ENCODE results near the gene ART5.
"Not testable (repeated sequence)": the region's sequence is repeated elsewhere in the genome, so short reads cannot be mapped to it uniquely, and the experiment has no call there.

Gene ART5

DNA sequence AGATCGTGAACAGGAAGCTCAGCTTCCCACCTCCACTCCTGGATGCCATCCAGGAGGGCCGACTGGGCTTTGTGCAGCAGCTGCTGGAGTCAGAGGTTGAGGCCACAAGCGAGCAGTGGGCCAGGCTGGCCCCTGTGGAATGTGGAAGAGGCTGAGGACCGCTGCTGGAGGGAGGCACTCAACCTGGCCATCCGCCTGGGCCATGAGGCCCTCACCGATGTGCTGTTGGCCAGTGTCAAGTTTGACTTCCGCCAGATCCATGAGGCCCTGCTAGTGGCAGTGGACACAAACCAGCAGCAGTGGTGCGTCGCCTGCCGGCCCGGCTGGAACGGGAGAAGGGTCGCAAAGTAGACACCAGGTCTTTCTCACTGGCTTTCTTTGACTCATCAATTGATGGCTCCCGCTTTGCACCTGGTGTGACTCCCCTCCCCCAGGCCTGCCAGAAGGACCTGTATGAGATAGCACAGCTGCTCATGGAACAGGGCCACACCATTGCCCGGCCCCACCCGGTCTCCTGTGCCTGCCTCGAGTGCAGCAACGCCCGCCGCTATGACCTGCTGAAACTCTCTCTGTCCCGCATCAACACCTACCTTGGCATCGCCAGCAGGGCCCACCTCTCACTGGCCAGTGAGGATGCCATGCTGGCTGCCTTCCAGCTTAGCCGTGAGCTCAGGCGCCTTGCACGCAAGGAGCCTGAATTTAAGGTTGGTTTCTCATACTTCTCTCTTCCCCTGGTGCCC, 24.9 kb downstream of the ART5 start:
- DNase-seq = no peak

DNA sequence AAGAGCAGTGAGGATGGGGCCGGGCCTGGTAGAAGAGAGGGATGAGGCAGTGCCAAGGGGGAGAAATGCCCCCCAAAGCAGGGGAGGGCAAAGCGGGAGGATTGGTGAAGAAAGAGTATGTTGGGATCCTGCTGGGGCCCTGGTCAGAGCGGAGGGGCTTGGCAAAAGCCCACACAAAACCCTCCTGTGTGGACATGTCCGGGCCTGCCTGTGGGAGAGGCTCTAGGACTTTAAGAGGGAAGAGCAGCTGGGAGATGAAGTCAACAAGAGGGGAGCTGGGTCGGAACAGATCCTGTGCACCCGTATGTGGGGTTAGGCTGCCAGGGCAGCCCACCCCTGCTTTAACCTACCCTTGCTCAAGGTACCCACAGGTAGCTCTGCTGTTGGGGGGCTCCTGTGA, 25.8 kb downstream of the ART5 start:
- DNase-seq = no peak

DNA sequence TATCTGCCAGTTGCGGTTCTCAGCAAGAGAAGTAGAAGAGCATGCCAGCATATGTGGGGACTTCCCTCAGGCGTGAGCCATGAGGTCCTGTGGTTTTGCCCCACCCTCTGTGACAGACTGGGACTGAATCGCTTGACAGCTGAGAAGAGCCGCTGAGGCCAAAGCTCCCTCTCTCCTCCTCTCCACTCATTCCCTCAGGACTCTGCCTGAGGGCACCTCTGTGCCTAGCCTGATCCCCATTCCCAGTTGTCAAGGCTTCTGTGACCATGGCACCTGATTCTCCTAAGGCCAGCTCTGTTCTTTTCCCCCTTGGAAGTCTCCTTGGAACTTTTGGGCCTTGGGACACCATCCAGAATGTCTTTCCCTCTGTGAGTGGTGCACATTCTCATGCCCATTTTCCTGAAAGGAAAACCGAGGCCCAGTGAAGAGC, 27.0 kb downstream of the ART5 start:
- no peak for DNase-seq

DNA sequence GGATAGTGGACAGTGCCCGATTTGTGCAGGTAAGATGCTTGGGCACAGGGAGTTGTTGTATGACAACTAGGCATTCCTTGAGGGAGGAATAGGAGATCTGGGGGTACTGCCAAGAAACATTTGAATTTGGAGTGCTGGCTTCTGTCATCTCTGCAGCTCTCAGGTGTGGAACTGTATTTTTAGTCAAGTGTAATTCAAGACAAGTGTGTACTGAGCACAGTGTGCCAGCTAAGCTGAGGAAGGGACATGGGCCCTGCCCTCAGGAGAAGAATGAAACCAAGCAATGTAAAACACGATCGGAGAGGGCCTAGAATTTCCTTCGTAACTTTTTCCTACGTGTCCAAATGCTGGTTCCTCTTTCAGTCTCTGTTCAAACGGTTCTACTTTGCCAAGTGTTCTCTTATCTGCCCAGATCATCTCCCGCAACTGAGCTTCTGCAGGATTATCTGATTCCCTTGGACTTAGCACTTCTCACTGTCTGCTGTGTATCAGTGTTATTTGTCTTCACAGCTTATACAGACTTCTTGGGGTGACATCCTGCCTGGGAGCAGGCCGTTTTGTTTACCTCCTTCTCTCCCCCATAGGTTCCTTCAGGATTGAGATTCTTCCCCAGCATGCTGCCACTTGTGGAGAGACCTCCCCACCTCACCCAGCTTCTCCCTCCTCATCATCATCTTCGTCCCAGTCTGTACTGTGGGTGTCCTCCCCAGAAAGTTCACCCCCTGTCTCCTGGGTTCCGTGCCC, 27.6 kb downstream of the ART5 start:
- no peak for DNase-seq

DNA sequence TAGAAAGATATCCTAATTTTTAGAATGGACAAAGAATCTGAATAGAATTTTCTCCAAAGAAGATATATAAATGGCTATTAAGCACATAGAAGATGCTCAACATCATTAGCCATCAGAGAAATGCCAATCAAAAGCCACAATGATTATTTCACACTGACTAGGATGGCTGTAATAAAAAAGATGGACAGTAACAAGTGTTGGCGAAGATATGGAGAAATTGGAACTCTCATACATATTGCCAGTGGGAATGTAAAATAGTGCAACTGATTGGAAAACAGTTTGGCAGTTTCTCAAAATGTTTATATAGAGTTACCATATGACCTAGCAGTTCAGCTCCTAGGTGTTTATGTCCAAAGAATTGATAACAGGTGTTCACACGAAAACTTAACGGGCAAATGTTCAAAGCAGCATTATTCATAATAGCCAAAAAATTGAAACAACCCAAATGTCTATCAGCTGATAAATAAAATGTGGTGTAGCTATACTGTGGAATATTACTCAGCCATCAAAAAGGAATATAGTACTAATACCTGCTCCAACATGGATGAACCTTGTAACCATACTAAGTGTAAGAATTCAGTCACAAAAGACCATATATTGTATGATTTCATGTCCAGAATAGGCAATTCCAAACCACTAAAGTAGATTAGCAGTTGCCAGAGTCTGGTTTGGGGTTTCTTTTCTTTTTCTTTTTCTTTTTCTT, 29.7 kb downstream of the ART5 start:
- no peak for DNase-seq

DNA sequence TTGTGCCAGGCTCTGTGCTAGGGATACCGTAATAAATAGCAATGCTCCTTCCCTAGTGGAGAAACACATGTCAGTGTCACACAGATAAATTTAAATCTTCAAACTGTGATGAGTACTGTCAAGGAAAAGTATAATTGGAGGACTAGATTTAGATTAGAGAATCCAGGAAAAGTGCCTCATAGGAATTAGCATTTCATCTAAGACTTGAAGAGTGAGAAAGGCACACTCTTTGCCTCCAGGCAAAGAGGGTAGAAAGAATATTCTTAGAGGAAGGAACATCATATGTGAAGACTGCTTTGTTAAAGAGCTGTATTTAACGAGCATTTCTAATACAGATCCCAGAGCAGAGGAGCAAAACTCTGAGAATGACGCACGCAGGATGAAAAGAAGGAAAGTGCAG, 30.9 kb downstream of the ART5 start:
- DNase-seq = no peak

DNA sequence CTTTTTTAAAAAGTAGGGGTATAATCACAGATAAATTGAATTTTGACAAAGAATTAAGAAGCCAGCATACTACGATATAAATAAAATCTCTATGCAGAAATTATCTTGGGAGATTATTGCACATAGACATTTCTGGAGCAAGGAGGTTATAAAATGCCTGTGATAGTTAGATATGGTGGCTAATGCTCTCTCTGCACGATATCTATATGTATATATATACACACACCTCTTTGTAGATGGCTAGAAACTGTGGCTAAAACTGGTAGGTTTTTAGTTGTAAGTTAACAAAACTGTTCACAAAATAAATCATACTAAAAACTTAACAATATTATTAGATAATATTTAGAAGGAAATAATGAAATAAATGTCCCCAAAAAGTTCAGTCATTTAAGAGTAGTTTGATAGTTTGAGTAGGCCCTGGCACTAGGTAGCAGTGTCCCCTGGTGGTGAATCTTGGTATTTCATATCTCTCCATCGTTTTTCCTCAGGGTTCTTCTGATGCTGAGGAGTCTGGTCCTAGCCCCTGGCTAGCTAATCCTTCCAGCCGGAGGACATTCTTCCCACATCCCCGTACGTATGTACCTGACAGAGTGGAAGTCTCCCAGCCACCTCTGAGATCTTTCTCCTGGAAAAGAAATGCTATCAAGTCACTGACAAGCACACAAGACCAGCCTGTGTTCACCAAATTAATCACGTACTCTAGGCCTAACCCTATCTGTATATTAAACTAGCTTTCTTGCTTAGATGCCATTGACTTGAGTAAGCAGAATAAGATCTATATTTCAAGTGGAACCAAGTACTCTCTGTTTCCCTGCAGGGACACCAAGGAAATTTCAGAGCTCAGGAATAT, 32.2 kb downstream of the ART5 start:
- DNase-seq = peak in 1 of 2 experiments; percentile 35

DNA sequence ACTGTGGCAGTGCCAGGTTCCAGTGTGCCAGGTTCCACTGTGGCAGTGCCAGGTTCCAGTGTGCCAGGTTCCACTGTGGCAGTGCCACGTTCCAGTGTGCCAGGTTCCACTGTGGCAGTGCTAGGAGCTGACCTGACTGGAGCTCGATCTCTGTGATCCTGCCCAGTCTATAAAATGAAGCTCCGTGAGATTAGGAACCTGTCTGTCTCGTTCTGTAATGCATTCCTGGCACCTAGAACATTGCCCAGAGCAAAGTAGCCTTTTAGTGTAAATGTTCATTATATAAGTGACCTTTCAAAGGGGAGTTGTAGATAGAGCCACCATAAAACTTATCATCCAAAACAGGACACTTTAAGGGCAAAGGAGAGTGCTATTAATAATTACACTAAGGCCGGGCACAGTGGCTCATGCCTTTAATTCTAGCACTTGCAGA, 36.0 kb downstream of the ART5 start:
- DNase-seq = no peak

DNA sequence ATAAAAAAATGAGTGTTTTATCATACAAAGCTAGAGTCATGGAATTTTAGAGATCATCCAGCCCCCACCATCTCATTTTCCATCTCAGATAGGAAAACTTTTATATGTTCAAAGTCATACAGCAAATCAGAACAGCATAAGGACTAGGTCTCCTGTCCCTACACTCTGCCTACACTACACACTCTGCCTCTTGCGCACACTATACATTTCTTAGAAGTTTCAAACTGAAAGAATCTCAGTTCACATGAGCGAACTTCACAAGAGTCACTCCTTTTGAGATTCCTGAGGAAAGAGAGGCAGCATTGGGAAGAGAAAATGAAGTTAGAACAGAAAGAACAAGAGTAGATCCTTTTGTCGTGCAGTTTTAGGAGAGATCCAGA, 36.5 kb downstream of the ART5 start:
- DNase-seq = no peak

DNA sequence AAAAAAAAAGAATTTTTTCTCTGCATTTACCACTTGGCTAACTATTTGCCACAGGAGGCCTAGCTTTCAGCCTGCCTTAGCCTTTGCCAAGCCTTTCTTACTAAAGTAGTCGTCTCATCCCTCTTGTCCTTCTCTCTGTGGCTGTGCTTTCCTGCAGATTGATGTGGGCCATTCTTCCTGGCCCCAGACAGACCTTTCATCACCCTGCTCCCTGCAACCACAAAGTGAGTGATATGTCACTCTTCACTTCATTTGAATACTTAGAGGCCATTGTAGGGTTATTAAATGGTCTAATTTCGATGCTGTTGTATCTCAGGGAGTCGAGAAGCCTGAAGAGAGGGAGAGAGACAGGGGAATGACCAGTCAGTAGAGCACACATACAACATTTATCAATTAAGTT, 37.6 kb downstream of the ART5 start:
- no peak for DNase-seq

DNA sequence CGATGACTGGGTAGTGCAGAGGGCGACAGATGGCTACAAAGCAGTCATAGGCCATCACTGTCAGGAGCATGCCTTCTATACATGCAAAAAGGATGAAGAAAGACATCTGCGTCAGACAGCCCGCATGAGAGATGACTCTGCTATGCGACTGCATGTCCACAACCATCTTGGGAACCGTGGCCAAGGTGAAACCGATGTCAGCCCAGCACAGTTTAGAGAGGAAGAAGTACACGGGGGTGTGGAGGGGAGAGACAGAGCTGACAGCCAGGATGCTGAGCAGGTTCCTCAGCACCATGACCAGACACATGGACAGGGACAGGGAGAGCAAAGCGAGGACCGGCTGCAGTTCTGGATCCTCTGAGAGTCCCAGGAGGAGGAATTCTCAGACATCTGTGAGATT, 41.6 kb downstream of the ART5 start:
- not testable (repeated sequence) for DNase-seq

DNA sequence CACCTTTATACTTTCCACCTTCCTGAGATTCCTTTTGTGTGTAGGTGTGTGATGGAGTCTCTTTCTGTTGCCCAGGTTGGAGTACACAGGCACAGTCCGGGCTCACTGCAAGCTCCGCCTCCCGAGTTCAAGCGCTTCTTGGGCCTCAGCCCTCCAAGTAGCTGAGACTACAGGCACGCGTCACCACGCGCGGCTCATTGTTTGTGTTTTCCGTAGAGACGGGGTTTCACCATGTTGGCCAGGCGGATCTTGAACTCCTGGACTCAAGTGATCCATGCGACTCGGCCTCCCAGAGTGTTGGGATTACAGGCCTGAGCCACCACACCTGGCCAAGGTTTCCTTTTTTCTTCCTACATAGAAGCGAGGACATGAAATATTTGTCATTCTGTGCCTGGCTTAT, 44.0 kb downstream of the ART5 start:
- DNase-seq = not testable (repeated sequence)

DNA sequence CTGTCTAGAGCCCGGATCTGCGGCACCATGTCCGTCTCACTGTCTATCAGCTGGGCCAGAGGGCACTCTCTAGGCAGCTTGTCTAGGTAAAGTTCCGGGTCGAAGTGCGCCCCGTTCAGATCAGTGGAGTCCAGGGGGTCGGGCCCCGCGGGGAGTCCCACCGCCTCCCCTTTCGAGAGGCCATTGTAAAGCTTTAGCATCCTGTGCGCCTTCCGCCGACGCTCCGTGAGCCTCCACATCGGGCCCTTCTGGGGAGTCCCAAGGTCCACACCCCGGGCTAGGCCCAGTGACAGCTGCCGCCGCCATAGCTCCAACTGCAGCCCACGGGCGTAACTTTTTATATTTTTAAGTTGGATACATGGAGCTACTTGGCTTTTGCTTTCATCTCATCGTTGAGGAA, 50.5 kb downstream of the ART5 start:
- not testable (repeated sequence) for DNase-seq

DNA sequence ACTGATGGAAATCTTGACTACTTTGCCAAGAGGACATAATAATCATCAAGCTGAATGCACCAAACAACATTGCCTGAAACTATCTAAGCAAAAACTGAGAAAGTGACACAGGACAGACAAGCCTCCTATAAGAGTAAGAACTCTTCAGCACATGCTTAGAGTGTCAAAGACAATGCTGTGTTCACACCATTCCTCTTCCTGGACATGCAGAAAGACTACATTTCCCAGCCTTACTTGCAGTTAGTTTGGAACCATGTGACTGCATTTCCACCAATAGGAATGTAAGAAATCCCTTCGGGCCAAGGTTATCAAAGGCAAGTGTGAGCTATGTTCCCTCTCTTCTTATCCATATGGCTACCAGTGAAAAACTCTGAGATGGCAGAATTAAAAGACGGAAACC, 51.6 kb downstream of the ART5 start:
- not testable (repeated sequence) for DNase-seq

DNA sequence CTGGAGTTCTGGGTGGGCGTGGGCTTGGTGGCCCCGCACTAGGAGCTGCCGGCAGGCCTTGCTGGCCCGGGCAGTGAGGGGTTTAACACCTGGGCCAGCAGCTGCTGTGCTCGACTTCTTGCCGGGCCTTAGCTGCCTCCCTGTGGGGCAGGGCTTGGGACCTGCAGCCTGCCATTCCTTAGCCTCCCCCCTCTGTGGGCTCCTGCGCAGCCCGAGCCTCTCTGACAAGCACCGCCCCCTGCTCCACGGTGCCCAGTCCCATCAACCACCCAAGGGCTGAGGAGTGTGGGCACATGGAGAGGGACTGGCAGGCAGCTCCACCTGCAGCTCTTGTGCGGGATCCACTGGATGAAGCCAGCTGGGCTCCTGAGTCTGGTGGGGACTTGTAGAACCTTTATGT, 53.0 kb downstream of the ART5 start:
- DNase-seq = not testable (repeated sequence)
